Transverse colon (tissue), 4 donors: ENCODE measurements around the gene TBL1XR1.

Experiments
- EP300 ChIP-seq: sonication (generic); formaldehyde crosslinking; IDR thresholded peaks from one replicate; pipeline ENCODE4 v1.6.1; 2017; ENCODE audit warnings: antibody characterized with exemption, low read depth
- POLR2A ChIP-seq: fragments of 450-650 bp; IDR thresholded peaks from one replicate; pipeline ENCODE4 v1.6.1; 2016; ENCODE audit warnings: antibody characterized with exemption, mild to moderate bottlenecking, moderate library complexity
- POLR2AphosphoS5 ChIP-seq, 3 donors: sonication (generic); formaldehyde crosslinking; IDR thresholded peaks; one replicate each; pipeline ENCODE4 v1.6.1; 2016; ENCODE audit warnings: antibody characterized with exemption in 3 of 3
- TF ChIP-seq, protein P1 (sequence below), 5 experiments: fragments of 200-600 bp in 3 of 5; fragments of 450-650 bp in 2 of 5; sonication (generic) in 3 of 5; IDR thresholded peaks; 1 replicate in 2 of 5; 2 replicates in 3 of 5; pipeline ENCODE4 v1.5.1; 2016 to 2017; ENCODE audit warnings: antibody characterized with exemption in 5 of 5, inconsistent platforms in 3 of 5, mild to moderate bottlenecking in 2 of 5, moderate library complexity in 1 of 5

DNA sequence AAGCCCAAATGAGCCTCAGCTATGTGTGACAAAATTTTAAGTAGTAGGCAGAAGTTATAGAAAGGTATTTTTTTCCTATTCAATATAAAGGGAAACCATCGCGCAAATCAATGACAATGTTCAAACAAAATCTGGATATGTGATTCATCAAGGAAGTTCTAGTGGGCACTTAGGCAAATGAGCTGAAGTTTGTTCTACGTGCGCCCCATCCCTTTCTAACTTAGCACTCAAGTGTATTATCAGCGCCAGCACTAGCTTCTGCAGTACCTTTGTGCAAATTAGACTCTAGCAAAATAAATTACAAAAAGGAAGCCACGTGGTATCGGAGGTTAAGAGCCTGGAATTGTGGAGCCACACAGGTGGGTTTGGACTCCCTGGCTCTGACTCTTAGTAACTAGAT is 91.1 kb downstream of the TBL1XR1 start:
- no peak for TF ChIP-seq POLR2A
- TF ChIP-seq, protein P1, sequence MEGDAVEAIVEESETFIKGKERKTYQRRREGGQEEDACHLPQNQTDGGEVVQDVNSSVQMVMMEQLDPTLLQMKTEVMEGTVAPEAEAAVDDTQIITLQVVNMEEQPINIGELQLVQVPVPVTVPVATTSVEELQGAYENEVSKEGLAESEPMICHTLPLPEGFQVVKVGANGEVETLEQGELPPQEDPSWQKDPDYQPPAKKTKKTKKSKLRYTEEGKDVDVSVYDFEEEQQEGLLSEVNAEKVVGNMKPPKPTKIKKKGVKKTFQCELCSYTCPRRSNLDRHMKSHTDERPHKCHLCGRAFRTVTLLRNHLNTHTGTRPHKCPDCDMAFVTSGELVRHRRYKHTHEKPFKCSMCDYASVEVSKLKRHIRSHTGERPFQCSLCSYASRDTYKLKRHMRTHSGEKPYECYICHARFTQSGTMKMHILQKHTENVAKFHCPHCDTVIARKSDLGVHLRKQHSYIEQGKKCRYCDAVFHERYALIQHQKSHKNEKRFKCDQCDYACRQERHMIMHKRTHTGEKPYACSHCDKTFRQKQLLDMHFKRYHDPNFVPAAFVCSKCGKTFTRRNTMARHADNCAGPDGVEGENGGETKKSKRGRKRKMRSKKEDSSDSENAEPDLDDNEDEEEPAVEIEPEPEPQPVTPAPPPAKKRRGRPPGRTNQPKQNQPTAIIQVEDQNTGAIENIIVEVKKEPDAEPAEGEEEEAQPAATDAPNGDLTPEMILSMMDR (IDR thresholded peaks at IDR 0.05): no peak
- TF ChIP-seq POLR2AphosphoS5 (IDR thresholded peaks at IDR 0.05): no peak
- no peak for TF ChIP-seq EP300
